SK-N-MC (cell line): ENCODE data around the gene CLEC18C.
"Not testable (repeated sequence)": the region's sequence is repeated elsewhere in the genome, so short reads cannot be mapped to it uniquely, and the experiment has no call there.

Source experiments
- DNase-seq: peaks from one replicate; pipeline ENCODE4 v3.0.0-alpha.2; 2011; ENCODE audit warnings: low read depth, low spot score
- H3K27ac ChIP-seq: fragments of 200-600 bp; sonication (generic); 2 replicates; pipeline ENCODE4 v1.5.1; 2016; ENCODE audit warnings: mixed run types
- H3K36me3 ChIP-seq: fragments of 200-600 bp; sonication (generic); 2 replicates; pipeline ENCODE4 v1.6.1; 2017; ENCODE audit warnings: antibody characterized with exemption, low read length, mixed read lengths; ENCODE audit not compliant: insufficient read depth
- H3K4me3 ChIP-seq: fragments of 200-600 bp; sonication (generic); 2 replicates; pipeline ENCODE4 v1.5.1; 2016
- H3K9ac ChIP-seq: fragments of 200-600 bp; sonication (generic); 2 replicates; pipeline ENCODE4 v1.8.0; 2017; ENCODE audit warnings: mixed run types, mixed read lengths; ENCODE audit not compliant: insufficient read length
- H3K9me3 ChIP-seq: fragments of 200-600 bp; sonication (generic); 2 replicates; pipeline ENCODE4 v1.6.1; 2017; ENCODE audit warnings: low read depth, mild to moderate bottlenecking, antibody characterized with exemption, low read length, moderate library complexity, mixed read lengths
- EZH2 ChIP-seq: fragments of 200-600 bp; sonication (generic); IDR thresholded peaks from one replicate; pipeline ENCODE4 v1.6.1; 2017; ENCODE audit warnings: antibody characterized with exemption
- FOXP2 ChIP-seq: optimal IDR thresholded peaks from 2 replicates; pipeline ENCODE3; 2011; ENCODE audit warnings: mild to moderate bottlenecking, moderate library complexity; ENCODE audit not compliant: insufficient read depth; ENCODE audit errors: extremely low read length, control extremely low read depth
- POLR2AphosphoS5 ChIP-seq: IDR thresholded peaks from 2 replicates; pipeline ENCODE4 v1.6.1; 2012; ENCODE audit warnings: mild to moderate bottlenecking, low read depth, low read length, borderline replicate concordance

CLEC18C gene

DNA sequence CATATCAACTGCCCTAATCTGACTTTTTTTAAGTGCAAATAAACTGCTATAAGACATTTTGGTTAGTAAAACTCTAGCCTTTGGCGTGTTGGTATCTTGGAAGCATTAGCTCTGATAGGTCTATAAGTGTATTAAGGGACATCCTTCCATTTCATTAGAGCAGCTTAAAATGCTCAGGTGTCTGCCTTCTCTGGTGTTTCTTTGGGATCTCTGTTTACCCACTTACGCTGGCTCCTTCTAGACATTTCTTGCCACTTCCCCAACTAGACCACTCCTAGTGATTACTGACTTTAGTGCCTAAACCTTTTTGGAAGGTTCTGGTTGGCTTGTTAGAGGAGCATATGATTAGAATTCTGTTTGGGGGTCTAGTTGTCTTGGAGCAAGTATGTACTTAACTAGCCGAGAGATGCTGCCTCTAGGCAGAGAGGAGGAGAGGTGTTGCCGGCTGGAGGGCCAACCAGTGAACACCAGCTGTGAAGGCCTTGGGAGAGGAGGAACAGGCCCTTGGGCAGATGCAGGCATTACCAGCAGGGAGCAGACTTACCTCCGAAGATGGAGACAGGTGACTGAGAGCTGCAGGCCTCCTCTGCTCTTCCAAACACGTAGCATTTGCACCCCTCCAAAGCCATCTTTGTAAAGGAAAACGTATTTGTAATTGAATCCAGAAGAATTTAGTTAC lies 15.2 kb upstream of the CLEC18C start:
- H3K9me3 ChIP-seq, result no peaks in the 10 kb centered on the region
- H3K36me3 ChIP-seq, result no peaks in the 10 kb centered on the region; the same call in 1 of the 2 replicates
- H3K27ac ChIP-seq, result no peak overlapping the region
- no peak overlapping the region for H3K4me3 ChIP-seq
- no peak overlapping the region for H3K9ac ChIP-seq
- TF ChIP-seq EZH2 (no peak), FOXP2 (no peak), POLR2AphosphoS5 (no peak)
- no peak for DNase-seq

DNA sequence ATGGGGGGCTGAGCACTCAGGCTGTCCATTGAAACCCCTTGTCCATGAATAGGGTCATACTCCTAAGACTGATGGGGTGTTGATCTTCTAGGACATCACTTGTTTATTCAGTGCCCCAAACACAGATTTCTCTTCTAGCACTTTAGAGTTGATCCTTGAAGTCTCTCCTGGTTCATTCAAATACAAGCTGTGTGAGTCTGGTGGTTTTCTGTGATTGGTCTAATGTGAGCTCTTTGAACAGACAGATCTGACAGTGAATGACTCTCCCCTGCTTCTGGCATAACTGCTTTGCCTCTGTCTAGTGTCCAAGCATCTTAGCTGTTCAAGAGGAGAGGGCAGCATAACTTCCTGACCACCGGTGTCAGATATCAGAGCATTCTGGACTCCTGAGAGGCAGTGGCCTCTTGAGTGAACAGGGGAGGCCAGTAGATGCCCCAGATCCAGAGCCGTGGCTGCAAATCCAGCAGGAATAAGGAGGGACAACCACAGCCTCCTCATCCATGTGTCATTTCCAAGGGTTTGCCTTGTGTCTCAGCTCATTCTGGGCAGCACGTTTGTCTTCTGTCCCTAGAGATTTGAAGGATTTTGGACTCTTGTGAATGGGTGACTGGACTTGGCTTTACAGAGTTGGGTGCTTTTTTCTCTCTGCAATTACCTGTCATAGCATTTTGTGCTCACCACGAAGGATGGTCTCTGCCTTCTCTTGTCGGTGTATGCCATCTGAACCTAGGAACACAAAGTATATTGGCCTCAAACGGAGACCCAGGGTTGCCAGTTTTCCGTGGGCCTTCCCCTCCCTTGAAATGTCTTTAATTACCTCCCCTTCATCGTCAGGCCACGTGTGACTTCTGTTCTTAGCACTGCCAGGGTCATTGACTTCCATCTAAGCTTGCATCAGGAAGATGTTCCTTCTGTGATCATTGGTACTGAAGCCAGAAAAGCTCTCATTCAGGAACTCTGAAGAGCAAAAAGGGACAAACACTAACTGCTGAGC lies 13.9 kb upstream of the CLEC18C start:
- H3K4me3 ChIP-seq, result no peak overlapping the region
- H3K9ac ChIP-seq, result no peak overlapping the region
- no peak overlapping the region for H3K27ac ChIP-seq
- no peaks in the 10 kb centered on the region; the same call in 1 of the 2 replicates for H3K36me3 ChIP-seq
- DNase-seq, result no peak
- no peaks in the 10 kb centered on the region for H3K9me3 ChIP-seq
- TF ChIP-seq EZH2, result no peak
- no peak for TF ChIP-seq FOXP2
- TF ChIP-seq POLR2AphosphoS5, result no peak

DNA sequence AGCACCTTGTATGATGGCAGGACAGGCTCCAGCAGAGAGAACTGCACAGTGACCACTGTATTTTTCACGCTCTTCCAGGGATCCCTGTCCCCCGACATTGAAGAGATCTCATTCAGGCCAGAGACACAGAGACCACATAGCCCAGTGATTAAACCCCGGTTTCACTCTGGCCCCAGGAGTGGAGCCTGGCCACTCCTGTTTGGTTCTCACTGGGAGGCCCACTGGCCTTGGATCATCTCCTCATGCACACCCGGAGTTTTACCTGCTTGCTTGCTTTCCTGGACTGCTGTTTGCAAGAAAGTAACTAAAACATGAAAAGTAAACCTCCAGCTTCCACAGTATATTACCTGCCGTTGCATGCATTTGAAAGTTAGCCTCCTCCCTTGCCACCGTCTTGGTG lies 13.2 kb upstream of the CLEC18C start:
- H3K27ac ChIP-seq, result no peak overlapping the region
- H3K9me3 ChIP-seq, result no peaks in the 10 kb centered on the region
- H3K9ac ChIP-seq, result no peak overlapping the region
- H3K36me3 ChIP-seq, result no peaks in the 10 kb centered on the region; the same call in 1 of the 2 replicates
- H3K4me3 ChIP-seq, result no peak overlapping the region
- TF ChIP-seq FOXP2 (no peak), POLR2AphosphoS5 (no peak), EZH2 (no peak)
- DNase-seq, result no peak

DNA sequence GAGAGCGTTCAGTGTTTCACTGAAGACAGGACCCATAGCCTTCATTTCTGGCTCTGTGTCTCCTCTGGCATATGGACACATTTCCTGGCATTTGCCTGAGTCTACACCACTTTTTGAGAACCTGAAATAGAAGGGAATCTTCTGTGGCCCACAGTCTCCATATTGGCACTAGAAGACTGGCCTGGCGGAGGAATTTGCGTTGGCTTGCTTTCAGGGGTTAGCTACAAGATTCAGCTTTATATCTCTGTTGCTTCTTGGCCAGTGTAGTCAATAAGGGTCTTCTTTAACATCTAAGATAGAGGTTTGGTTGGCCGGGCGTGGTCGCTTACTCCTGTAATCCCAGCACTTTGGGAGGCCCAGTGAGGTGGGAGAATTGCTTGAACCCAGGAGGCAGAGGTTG lies 12.8 kb upstream of the CLEC18C start:
- H3K9me3 ChIP-seq, result no peaks in the 10 kb centered on the region
- H3K27ac ChIP-seq, result no peak overlapping the region
- H3K4me3 ChIP-seq, result no peak overlapping the region
- no peak for DNase-seq
- TF ChIP-seq POLR2AphosphoS5 (no peak), EZH2 (no peak)
- no peaks in the 10 kb centered on the region; the same call in 1 of the 2 replicates for H3K36me3 ChIP-seq
- H3K9ac ChIP-seq, result no peak overlapping the region

DNA sequence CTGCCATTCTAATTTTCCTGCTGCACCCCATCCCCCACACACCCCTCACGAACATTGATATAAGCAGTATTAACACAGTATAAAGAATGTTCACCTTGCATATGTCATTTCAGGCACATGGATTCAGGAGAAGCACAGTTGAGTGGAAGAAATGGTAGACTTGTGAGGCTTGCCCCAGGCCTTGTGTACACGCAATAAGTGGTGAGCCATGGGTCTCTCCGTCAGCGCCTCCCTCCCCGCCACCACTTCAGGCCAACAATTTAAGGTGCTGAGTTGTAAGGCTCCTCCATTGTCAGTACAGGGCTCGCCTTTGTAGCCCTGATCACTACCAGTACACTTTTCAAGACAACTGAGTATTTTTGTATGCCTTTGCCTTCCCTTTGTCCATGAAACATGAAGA lies 12.2 kb upstream of the CLEC18C start:
- H3K36me3 ChIP-seq, result no peaks in the 10 kb centered on the region; the same call in 1 of the 2 replicates

DNA sequence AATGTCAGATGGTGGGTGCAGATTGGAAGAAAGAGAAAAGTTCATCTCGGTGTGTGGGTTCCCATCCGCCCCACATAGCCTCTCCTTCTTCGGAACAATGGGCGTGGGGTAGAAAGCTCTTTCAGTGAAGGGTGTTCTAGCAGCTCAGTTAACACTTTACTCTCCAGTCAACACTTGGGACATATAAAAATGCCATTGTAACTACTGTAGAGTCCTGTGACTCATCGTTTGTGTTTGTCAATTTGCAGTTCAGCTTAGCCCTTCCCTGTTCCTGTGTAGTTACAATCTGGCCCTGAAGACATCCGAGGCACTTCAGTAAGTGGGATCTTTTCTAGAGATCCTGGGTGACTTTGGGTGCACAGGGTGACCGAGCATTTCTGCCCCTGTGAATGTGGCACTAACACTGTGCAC lies 11.5 kb upstream of the CLEC18C start:
- no peak overlapping the region for H3K4me3 ChIP-seq
- H3K36me3 ChIP-seq, result no peaks in the 10 kb centered on the region
- DNase-seq, result no peak

More for the DNA sequence above, 12.2 kb upstream of the CLEC18C start:
- no peaks in the 10 kb centered on the region for H3K9me3 ChIP-seq
- H3K9ac ChIP-seq, result no peak overlapping the region
- TF ChIP-seq FOXP2 (no peak), POLR2AphosphoS5 (no peak), EZH2 (no peak)
- DNase-seq, result no peak
- no peak overlapping the region for H3K27ac ChIP-seq
- H3K4me3 ChIP-seq, result no peak overlapping the region

DNA sequence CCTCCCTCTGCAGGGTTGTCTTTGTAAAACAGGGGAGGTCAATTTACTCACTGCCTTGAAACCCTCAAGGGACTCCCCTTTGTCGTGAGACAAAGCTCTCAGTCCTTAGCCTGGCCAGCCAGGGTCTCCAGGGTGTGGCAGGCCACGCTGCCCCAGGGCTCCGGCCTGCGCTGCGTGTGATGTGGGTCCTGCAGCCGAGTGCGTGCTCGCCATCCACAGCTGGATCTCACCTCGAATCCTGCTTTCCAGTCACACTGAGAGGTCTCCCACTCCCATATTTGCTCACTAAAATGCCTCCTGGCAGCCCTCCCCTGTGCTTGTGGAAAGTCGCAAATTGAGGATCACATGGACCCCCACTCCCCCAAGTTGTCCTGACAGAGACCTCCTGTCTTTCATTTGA lies 10.0 kb upstream of the CLEC18C start:
- H3K27ac ChIP-seq, result no peak overlapping the region
- TF ChIP-seq EZH2 (no peak), FOXP2 (no peak), POLR2AphosphoS5 (no peak)
- DNase-seq, result no peak
- H3K9ac ChIP-seq, result no peak overlapping the region
- no peaks in the 10 kb centered on the region for H3K36me3 ChIP-seq
- no peaks in the 10 kb centered on the region for H3K9me3 ChIP-seq
- H3K4me3 ChIP-seq, result no peak overlapping the region

More for the DNA sequence above, 11.5 kb upstream of the CLEC18C start:
- TF ChIP-seq POLR2AphosphoS5 (no peak), EZH2 (no peak), FOXP2 (no peak)
- Histone ChIP-seq H3K9me3 (no peaks in the 10 kb centered on the region), H3K27ac (no peak overlapping the region), H3K9ac (no peak overlapping the region)

DNA sequence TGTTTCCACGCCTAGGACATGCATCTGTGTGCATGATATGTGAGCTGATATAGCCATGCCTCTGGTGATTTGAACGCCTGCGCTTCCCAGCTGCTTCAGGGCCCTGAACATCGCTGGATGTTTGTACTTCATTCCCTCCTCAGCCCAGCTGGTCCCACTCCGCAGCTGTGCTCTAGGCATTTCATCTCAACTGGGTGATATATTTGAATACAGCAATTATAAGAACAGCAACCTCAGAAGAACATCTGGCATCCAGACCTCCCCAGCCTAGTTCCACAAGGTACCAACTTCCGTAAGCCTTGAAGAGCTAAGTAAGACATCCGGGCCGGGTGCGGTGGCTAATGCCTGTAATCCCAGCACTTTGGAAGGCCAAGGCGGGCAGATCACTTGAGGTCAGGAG lies 6.9 kb upstream of the CLEC18C start:
- not testable (repeated sequence) for H3K4me3 ChIP-seq, H3K27ac ChIP-seq, H3K36me3 ChIP-seq, H3K9ac ChIP-seq, H3K9me3 ChIP-seq, DNase-seq

DNA sequence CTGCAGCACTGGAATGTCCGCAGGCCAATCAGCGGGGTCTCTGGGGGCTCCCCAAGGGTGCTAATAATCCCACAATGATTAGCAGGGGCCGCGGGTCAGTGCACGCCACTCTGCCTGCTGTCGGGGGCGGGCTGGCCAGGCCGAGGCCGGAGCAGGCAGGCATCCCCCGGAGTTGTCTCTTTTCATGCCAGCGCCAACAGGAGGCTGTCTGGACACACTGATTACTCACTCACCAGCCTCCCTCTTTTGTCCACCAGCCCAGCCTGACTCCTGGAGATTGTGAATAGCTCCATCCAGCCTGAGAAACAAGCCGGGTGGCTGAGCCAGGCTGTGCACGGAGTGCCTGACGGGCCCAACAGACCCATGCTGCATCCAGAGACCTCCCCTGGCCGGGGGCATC lies 329 bp downstream of the CLEC18C start:
- not testable (repeated sequence) for H3K27ac ChIP-seq, H3K36me3 ChIP-seq, H3K9ac ChIP-seq, H3K9me3 ChIP-seq, DNase-seq, H3K4me3 ChIP-seq

DNA sequence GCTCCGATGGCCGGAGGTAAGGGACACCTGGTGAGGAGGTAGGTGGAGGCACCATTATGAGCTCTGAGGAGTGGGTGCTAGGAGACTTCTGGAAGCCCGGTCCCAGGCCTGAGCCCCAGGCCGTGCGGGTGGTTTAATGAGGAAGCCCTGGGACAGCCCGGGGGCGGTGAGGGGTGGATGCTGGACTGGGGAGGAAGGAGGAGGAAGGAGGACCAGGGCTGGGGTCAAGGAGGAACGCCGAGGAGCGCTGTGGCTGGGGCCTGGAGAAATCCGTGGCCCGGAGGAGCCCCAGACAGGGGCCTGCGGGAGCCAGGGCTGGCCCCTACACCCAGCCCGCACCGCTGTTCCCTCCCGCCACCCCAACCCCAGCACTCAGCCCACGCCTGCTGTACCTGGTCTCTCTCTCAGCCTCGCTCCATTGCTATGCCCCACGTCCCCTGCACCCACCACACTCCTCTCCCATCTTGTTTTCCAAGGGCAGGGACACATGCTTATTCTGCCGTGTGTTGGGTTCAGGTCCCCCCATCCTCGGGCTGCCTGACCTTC lies 873 bp downstream of the CLEC18C start:
- H3K9me3 ChIP-seq, H3K9ac ChIP-seq, H3K27ac ChIP-seq, H3K4me3 ChIP-seq, H3K36me3 ChIP-seq, DNase-seq: not testable (repeated sequence)

DNA sequence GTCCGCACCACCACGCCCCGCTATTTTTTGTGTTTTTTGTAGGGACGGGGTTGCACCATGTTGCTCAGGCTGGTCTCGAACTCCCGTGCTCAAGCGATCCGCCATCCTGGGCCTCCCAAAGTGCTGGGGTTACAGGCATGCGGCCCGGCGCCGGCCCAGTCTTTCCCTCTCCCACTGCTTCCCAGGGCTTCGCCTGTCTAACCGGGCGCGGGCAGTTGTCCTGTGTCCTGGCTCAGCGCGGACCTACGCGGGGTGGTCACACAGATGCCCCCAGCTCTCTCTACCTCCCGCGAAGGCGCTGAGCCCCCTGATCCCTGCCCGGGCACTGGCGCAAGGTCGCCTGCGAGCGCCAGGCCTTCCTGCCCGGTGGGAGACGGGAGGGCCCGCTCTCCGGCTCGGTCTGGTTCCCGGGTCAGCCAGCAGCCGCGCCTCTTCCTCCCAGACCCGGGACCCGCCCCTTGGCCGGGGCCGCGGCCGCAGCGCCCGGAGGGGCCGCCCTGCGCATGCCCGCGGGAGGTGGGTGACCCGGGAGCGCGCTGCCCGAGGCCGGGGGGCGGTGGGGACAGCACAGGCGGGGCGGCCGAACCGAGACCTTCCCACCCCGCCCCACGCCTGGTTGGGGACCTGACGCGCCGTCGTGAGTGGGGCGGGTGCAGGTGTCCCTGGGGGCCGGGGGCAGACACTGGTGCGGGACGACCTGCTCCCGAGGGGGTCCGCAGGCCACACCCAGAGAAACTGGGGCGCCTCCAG lies 14.4 kb downstream of the CLEC18C start:
- H3K27ac ChIP-seq, H3K4me3 ChIP-seq, DNase-seq, H3K9me3 ChIP-seq, H3K36me3 ChIP-seq, H3K9ac ChIP-seq: not testable (repeated sequence)
